ENCODE data around the gene FRMD4B.

GRCh38 chr3:69145688-69146087 lies 240.2 kb downstream of the FRMD4B start:
- TF ChIP-seq, protein P1, sequence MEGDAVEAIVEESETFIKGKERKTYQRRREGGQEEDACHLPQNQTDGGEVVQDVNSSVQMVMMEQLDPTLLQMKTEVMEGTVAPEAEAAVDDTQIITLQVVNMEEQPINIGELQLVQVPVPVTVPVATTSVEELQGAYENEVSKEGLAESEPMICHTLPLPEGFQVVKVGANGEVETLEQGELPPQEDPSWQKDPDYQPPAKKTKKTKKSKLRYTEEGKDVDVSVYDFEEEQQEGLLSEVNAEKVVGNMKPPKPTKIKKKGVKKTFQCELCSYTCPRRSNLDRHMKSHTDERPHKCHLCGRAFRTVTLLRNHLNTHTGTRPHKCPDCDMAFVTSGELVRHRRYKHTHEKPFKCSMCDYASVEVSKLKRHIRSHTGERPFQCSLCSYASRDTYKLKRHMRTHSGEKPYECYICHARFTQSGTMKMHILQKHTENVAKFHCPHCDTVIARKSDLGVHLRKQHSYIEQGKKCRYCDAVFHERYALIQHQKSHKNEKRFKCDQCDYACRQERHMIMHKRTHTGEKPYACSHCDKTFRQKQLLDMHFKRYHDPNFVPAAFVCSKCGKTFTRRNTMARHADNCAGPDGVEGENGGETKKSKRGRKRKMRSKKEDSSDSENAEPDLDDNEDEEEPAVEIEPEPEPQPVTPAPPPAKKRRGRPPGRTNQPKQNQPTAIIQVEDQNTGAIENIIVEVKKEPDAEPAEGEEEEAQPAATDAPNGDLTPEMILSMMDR (conservative IDR thresholded peaks at IDR 0.05; ENCODE audit: low read length) = no peak
- TF ChIP-seq EZH2phosphoT487 (IDR thresholded peaks at IDR 0.05; ENCODE audit: borderline replicate concordance, low read depth, low read length) = no peak

Data from OCI-LY7 (cell line).